ENCODE data around the gene KSR1.
"Not testable (repeated sequence)": the region's sequence is repeated elsewhere in the genome, so short reads cannot be mapped to it uniquely, and the experiment has no call there.

KSR1 gene

DNA sequence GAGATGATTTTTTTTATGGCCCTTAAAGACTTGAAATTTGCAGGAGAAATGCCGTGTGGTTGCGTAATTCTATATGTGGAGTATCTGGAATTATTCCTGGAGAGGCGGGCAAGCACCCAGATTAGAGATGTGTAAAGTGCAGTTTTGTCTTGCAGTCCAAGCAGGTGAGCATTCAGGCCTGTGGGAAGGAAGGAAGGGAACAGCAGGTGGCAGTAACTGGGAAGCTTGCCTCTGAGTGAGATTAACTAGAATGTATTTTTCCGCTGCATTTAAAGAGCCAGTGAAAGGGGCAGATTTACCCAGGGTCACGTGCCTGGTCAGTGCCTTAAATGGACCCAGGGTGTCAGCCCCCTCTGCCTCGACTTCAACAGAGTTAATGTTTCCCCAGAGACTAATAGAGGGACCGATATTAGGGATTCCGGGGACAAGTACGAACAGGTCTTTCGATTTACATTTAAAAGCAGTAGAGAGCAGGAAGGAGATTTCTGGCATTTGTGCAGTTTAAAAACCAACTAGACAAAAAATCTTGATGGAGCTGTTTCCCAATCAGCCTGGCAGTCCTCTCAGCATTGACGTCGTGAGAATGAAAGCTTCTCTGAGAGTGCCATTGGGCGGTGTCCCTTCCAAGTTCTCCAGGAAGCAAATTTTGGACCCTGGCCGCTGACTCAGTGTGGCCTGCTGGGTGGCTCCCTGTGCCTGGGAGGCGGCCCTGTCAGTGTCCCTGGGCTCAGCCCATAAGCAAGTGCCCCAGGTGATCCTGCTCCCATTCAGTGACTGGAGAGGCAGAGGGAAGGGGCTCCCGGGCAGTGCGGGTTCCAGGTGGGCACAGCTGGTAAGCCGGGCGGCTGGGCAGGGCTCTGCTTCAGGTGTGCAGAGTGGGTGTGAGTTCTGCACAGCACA, 38.2 kb downstream of the KSR1 start:
- no peak for DNase-seq (ENCODE audit: low read depth)

DNA sequence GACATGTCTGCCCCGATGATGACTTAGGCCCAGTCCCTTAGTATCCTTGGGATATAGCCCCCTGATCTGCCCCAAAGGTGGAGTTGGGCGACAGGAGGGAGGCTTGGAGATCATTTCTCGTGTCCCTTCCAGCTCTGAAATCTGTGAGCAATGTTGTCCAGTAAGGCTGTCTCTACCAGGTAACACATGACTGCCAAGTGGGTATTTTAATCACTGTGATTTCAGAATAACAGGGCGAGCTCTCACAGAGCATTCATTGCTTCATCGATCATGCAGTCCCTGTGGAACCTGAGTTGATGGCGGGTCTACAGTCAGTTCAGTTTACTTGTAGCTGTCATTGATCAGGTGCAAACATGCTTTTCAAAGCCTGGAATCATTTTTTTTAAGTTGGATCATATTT, 39.2 kb downstream of the KSR1 start:
- no peak for DNase-seq (ENCODE audit: low read depth)

DNA sequence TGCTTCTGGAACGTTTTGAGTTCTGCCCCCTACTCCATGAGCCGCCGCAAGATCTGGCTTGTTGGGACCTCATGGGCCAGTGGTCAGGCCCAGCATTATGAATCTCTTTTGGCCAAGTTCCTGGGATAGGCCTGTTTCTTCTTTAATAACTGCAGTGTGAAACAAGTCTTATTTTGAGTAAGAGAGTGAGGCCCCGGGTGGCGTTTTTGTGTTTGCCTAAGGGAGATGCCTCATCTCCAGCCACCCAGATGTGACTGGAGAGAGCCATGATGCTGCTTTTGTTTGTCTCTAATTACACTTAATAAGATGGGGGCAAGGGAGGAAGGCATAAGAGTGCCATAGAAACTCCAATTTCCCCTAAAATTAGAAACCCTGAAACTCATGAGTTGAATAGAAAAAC, 39.8 kb downstream of the KSR1 start:
- DNase-seq (ENCODE audit: low read depth), result no peak

DNA sequence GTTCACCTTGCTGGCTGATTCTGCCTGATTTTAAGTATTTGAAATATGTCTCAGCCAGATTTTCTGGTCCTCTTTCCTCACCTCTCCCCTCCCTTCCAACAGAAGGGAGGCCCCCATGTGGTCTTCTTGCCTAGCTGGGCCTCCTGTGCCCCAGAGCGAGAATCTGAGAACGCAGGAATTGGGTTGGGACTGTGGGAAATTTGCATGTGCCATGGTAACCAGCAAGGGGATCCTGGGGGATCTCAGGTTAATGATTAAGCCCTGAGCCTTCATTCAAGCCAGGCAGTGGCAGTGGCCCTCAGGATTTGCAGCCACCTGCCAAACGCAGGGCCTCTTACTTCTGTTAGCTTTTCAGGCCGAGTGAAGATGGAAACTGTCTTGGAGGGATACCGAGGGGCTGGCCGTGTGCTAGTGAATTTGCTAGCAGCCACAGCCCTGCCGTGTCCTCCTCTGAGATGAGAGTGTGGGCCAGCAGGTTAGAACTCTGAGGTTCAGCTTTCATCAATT, 40.2 kb downstream of the KSR1 start:
- DNase-seq (ENCODE audit: low read depth), result no peak

DNA sequence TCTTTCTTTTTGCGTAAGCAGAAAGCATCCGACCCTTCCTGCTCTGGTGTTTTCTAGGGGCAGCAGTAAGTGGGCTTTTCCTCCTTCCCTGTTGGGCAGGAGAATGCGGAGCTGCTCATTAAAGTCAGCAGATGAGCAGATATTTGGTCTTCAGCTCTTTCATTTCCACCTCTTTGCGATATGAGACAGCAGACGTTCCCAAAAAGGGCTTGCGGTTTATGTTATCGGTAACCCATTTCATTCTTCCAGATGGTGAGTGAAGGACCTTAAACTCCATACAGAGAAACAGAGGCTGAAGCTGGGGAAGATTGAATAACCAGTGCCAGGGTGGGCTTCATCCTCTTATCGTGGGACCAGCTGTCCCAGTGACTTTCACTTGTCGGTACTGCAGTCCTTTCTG, 40.7 kb downstream of the KSR1 start:
- no peak for DNase-seq (ENCODE audit: low read depth)

DNA sequence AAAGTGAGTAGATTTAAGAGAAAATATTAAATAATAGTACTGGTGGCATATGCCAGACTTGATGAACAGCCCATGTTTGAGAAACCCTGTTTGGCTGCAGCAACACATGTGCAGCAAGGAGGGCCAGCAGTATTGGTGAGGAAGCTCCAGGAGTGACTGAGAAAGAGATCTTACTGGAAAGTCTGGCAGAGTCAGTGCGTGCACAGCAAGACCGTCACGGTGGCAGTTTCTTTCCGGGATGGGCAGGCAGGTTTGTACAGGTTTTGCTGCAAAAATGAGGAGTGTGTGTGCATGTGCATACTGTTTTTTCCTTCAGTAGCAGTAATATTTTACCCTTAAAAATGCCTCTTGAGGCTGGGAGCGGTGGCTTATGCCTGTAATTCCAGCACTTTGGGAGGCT, 41.4 kb downstream of the KSR1 start:
- DNase-seq (ENCODE audit: low read depth), result no peak

DNA sequence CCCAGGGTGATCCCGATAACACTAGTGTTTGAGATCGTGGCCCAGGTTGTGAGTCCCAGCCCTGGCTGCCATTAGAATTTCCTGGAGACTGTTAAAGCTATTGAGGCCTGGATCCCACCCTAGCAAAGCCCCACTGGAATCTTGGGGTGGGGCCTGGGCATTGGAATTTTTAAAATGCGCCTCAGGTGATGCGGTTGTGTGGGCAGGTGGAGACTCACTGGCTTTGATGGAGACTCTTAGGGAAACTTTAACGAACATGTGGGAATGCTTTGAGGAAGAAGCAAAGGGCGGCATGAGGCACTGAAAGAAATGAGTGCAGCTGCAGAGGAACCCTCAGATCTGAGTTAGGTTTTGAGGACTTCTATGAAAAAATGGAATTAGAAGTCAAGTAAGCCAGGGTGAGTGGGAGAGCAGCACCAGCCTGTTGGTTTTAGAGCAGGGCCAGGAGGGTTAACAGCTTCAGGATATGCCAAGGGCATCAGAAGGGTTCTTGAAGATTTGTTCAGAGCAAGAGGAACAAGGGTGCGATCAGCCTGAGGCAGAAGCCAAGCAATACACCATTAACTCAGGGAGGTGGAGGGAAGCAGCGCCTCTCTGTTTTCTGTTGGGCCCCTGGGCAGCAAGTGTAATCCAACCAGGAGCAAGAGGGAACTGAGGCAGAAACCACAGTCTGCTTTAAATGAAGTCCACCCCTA, 42.5 kb downstream of the KSR1 start:
- DNase-seq (ENCODE audit: low read depth), result no peak

DNA sequence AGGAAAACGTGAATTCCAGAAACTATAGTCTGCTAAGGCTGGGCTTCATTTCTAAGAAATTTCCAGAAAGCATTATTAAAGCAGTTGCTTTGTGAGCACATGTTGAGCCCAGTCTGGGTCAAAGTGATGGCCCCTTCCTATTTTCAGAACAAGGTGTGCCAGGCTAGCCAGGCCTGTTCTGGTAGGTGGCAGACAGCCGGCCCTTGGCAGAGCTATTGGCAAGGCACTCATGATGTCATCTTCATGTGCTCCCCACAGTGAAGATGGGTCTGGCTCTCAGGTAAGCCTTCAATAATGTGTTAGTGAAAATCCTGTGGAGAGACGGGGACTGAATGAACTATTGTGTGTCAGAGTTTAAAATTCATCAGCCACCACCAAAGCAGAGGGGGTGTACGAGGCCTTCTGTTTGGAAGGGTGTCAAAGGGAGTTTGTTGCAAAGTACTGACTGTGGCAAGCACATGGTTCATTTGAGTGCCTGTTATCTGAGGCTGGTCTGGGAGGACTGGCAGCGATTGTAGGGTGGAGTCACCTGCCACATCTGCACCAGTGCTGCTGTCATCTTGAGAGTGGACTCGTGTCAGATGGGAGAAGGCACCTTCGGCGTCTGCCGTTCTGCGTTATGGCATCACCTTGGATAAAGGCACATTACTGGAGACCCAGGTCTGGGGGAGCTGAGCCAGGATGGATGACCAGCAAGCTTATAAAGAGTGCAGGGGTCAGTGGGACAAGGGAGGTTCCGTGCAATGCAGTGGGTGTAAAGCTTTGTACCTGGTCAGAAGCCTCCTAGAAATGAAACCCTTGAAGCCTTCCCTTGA, 43.4 kb downstream of the KSR1 start:
- DNase-seq (ENCODE audit: low read depth), result no peak

DNA sequence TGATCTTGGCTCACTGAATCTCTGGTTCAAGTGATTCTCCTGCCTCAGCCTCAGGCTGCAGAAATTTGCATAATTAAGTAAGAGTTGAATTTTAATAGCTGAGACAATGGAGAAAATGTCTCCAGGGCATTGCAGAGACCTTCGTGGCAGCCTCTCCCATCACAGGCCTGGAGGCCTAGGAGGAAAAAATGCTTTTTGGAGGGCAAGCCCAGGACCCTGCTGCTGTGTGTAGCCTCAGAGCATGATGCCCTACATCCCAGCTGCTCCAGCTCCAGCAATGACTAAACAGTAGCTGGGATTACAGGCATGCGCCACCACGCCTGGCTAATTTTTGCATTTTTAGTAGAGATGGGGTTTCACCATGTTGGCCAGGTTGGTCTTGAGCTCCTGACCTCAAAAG, 45.1 kb downstream of the KSR1 start:
- not testable (repeated sequence) for DNase-seq (ENCODE audit: low read depth)

DNA sequence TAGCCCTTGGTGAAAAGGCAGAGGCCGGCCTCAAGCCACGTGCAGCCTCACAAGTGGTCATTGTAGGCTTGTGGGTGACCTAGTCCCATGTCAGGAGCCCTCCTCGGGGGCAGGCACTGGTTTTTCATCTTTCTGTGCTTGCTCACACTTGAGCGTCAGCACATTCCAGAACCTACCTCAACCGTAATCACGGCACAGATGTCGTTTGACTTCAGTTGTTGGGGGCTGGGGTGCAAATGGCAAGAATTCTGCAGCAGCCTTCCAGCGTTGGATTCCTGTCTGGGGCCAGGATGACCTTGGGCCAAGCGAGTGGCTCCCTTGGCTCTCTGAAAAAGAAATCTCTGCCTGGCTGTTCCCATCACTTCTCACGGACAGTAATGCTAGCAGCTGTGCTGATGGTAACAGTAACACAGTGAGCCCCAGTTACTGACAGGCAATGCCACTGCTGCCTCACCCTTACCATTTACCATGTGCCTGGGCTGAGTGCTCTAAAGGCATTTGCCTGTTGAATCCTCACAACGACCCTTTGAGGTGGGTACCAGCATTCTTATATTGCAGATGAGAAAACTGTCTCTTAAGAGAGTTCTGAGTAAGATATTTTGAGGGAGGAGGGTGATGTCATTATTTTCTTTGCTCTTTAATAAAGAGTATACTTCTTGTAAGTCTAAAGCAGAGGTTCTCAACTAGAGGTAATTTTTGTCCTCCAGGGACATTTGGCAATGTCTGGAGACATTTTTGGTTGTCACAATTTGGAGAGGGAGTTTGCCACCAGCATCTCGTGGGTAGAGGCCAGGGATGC, 46.5 kb downstream of the KSR1 start:
- DNase-seq (ENCODE audit: low read depth), result no peak

DNA sequence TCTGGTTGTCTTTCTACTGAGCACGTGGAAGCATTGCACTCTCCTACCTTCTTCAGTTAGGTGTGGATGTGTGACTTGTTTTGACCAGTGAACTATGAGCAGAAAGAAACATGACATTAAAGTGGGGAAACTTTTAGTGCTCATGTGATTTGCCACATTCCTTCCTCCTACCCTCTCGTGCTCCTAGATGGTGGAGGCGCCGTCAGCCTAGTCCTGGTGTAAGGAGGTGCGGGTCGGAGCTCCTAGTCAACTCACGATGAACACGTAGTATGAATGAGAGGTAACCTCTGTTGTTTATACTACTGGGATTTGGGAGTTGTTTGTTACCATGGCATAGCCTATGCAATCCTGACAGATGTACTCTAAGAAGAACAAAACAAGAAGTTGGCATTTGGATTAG, 47.4 kb downstream of the KSR1 start:
- DNase-seq (ENCODE audit: low read depth), result no peak

DNA sequence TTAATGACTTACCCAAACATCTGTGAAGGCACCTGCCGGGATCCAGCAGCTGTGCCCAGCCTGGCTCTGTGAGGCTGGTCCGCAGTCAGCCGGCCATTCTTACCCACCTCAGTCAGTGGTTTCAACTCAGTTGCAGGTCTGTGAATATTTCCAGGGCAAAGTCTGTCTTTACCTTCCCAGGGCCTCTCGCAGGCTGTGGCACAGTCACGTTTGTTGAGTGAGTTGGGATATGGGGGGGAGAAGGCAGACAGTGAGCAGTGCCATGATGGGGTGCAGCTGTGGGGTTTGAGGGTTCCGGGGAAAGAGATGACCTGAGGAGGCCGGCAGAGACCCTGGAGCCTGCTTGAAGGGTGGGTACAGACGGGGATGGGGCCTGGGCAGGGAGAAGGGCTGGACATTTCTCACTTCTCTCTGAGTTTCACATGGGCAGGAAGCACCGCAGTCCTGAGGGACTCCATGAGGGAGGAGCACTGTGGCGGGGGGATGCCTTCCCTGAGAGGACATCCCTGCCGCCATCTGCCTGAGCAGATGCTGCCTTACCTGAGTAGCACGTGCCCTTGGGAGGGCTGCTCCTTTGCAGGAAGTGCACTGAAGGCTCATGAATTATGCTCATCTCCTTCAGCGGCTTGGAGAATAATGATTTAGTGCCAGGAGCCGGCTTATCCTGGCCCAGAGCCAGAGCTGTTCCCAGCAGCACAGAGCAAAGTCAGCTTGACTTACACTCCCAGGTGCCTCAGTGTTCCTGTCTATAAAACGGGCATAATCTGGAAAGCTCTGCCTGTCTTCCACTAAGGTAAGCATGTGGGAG, 48.1 kb downstream of the KSR1 start:
- DNase-seq (ENCODE audit: low read depth), result no peak

DNA sequence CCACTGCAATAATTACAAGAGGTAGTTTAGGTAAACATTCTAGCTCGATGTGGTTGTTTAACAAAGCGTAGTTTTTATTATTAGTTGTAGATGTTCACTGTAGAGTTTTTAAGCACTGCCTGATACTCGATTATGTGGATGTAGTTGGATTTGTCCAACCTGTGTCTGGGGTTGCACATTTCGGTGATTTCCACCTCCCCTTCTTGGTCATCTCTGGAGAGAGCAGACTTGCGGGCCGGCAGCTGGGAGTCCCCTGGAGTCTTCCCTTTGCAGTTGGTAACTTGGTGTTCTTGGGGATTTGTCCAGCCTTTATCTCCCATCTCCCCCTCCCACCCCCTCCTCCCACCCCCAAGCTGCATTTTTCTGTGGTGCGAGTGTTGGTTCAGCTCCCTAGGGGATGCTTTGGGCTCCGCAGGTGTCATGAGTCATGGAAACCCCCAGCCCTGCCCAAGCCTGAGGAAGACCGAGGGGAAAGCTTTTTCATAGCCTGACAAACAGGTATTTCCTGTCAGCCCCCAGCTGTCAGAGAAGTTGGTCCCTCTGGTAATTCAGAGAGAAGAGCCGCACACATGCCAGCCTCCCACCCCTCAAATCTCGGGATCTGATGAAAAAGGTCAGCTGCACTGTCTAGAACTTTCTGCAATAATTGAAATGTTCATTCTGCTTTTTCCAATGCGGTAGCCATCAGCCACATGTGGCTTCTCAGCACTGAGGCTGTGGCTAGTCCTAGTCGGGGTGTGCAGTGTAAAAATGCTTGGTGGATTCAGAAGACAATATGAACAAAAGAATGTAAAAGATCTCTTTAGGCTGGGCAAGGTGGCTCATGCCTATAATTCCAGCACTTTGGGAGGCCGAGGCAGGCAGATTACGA, 50.3 kb downstream of the KSR1 start:
- no peak for DNase-seq (ENCODE audit: low read depth)

DNA sequence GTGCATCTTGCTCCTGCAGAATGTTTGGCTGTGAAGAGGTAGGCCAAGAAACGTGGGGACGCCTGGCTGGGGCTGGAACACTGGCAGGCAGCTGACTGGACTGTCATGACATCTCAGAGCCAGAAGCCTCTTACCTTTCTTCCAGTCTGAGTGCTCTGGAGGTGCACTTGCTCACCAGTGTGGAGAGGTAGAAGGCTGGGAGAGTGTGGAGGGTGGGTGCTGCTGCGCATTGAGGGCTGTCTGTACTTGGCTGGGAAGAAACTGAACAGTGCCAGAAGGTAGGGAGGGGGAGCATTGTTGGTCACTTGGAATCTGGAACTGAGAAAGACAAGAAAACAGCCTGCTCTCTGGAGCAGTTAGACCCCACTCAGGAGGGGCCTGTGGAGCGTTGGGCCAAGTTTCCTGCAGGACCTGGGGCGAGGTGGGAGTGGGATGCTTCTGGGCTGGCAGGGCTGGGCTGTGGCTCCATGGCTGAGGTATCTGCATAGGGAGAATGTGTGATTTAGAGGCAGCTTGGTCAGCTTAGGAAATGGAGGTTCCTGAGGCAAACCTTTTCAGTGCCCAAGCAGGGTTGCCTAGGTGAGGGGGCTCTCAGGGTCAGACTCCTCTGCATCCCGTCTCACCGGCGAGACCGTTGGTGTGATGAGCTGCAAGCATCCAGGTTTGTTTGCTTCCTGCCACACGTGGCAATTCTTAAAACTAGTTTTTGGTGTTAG, 55.1 kb downstream of the KSR1 start:
- no peak for DNase-seq (ENCODE audit: low read depth)

DNA sequence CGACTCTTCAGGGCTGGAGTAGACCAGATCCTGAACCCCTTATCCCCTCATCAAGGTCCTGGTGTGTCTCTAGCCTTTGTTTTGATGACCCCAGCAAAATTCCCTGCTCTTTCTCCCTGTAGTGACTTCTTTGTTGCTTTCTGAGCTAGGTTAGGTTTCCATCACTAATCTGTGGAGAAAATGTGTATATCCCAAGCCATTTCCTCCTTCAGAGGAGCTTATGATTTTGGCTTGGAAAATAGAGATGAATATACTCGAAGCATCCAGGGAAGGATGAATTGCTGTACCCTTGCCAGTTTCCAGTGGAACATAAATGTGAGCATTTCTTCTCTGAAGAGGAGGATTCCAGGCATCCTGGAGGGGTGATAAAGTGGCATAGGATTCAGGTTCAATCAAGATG, 55.8 kb downstream of the KSR1 start:
- no peak for DNase-seq (ENCODE audit: low read depth)

DNA sequence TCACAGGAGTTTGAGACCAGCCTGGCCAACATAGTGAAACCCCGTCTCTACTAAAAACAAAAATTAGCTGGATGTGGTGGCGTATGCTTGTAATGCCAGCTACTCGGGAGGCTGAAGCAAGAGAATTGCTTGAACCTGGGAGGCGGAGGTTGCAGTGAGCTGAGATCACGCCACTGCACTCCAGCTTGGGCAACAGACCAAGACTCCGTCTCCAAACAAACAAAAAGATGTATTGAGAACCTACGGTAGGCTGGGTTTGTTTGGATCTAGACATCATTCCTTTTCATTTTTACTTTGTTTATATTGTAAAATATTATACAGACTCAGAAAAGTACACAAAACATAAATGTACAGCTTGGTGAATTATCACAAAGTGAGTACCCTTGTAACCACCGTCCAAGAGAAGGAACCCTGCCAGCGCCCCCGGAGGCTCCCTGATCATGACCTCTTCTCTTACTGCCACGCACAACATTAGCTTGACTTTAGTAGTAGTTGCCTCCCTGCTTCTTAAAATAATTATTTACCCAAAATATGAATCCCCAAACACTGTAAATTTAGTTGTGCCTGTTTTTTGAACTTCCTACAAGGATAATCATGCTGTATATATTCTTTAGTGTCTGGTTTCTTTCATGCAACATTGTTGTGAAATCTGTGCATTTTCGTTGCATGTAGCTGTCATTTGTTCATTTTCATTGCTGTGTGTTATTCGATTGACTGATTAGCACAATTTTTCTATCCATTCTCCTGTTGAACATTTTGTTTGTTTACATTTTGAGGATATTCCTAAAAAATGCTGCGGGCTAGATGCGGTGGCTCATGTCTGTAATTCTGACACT, 56.5 kb downstream of the KSR1 start:
- no peak for DNase-seq (ENCODE audit: low read depth)

DNA sequence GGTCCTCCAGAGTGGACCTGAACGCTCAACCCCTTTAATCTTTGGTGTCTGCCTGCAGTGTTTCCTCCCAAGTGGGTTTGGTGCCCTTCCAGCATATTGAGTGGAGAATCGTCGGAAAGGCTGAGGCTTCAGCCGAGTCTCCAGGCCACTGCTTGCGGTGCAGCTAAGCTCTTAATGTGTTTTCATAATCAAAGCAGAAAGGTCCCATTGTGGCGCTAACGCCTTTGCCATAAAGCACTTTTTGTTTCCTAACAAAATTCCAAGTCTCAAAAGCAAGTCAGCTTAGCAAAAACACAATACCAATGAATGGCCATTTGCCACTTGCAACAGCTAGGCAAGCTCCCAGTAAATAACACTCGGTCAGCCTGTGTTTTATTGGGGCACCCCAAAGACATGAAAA, 57.6 kb downstream of the KSR1 start:
- DNase-seq (ENCODE audit: low read depth), result no peak
